ENCODE data around the gene NKX6-1.

The NKX6-1 gene

DNA sequence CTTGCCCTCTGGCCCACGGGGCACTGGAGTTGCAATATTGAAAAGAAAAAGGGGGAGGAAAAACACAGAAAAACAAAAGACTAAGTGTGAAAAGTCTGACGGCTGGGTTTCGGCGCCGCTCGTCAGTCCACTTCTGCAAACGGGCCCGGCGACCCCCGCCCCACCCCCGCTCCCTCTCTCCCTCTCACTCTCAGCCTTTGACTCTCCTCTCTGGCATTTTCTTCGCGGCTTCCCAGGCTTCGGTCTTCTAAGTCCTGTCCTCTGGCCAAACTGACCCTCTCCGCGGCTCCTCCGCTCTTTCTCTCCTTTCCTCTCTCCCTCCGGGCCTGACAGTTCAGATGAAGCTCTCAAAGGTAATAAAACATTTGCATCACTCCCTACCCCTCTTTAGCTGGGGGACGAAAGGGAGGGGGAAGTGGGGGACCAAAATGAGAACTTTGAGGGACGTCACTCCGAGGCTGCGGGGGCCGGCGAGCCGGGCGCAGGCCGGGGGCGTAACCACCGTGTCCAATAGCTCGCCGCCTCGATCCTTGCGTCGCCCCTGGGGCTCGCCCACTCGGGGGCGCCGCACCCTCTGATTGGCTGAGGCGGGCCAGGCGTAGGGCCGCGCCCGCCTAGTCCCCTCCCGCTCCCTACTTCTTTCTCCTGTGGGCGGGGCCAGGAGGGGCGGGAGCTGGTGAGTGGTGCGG lies at the start of gene NKX6-1:
NKX6-1 (minus strand) TSS at position 358 of the 689 bp plus-strand sequence. CDS start 1,064 bp downstream, outside the sequence.
- DNase-seq (ENCODE audit: low read depth), result peak; percentile 35

DNA sequence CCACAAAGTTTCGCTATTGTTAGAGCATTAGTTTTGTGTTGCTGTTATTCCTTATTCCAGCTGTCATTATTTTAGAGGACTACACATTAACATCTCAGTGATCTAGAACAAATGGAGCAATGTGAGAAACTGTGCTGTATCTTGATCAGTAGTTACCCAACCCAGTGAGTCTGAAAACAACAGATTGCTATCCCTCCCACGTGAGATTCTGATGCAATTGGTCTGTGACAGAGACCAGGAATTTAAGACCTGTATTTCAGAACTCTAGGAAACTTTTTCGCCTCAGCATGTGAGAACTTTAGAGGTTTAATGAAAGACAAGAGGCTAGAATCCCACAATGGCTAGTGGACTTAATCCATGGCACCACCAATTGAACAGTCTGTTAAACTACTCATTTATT lies 48.1 kb upstream of the NKX6-1 start:
- no peak for DNase-seq (ENCODE audit: low read depth)

DNA sequence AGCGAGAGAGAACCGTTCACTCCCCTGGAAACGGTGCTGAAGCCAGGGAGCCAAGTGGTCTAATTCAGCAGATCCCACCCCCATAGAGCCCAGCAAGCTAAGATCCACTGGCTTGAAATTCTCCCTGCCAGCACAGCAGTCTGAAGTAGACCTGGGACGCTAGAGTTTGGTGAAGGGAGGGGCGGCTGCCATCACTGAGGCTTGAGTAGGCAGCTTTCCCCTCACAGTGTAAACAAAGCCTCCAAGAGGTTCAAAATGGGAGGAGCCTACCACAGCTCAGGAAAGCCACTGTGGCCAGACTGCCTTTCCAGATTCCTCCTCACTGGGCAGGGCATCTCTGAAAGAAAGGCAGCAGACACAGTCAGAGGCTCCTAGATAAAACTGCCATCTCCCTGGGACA lies 46.0 kb upstream of the NKX6-1 start:
- DNase-seq (ENCODE audit: low read depth), result no peak

DNA sequence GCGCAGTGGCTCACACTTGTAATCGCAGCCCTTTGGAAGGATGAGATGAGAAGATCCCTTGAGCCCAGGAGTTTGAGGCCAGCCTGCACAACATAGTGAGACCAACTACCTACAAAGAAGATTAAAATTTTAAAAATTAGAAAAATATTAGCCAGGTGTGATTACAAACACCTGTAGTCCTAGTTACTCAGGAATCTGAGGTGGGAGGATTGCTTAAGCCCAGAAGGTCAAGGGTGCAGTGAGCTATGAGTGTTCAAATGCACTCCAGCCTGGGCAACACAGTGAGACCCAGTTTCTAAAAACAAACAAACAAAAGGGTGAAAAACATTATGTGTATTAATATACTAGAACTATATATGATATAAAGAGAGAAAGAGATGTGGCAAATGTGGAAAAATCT lies 36.8 kb upstream of the NKX6-1 start:
- no peak for DNase-seq (ENCODE audit: low read depth)

DNA sequence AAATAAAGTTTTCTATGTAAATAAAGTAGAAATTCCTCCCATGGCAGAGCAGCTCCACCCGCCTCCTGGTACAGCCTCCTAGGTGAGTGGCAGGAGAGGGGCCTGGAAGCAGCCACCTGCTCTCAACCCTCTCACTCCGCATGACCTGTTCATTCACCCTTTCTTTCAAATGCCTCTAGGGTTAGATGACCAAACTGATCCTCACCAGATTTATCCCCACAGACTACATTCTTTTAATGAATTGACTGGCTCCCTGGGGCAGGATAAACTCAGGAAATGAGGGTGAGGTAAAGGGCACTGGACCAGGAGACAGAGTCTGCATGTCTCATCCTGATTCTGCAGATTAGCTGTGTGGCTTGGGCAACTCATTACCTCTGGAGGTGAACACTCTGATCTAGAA lies 32.6 kb upstream of the NKX6-1 start:
- DNase-seq (ENCODE audit: low read depth), result no peak

DNA sequence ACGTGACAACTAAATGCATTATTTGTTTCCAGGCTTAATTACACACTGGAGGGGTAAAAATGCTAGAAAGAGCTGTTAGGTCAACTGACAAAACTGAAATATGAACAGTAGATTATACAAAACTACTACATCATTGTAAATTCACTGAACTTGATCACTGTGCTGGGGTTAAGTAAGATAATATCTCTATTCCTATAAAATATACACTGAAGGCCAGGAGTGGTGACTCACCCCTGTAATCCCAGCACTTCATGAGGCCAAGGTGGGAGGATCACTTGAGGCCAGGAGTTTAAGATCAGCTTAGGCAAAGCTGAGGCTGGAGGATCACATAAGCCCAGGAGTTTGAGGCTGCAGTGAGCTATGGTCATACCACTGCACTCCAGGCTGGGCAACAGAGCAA lies 31.8 kb upstream of the NKX6-1 start:
- peak; percentile 23 for DNase-seq (ENCODE audit: low read depth)

DNA sequence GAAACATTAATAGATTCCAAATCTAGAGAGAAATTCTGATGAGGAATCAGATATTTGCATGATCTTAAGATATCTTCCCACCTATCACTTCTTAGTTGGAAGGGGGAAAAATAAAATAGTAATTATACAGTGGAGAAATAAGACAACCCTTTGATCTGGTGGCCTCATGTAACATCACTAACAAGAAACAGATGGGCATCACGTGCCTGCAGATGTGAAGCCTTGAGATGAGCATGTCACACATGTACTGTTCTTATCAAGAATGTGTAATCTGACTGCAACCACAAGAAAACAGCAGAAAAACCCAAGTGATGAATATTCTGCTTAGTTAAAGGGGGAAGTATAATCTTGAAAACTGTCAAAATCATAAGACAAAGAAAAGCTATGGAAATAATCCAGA lies 31.4 kb upstream of the NKX6-1 start:
- DNase-seq (ENCODE audit: low read depth), result no peak

DNA sequence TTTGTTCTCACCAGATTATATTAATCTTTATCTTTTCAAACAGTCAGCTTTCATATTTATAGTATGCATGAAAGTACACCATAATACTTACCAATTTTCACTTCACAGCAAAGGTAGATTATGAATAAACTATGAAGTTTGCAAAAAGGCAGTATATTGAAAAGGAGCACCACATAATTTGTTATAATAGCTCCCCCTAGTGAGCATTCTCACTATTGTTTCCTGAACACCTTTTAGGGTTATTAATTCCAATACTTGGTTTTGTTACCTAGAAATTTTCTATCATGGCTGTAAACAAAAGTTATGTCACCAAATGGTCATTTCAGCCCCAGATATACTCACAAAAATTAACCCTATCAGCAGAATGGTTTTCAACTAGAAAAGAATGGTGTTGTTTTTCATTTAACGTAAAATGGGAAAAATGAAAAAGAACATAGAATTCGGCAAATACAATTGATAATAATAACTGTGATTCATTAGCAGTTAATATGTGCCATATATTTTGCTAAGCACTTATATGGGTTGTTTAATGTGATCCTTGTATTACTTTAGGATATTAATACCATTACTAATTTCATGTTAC lies 30.2 kb upstream of the NKX6-1 start:
- DNase-seq (ENCODE audit: low read depth), result no peak

DNA sequence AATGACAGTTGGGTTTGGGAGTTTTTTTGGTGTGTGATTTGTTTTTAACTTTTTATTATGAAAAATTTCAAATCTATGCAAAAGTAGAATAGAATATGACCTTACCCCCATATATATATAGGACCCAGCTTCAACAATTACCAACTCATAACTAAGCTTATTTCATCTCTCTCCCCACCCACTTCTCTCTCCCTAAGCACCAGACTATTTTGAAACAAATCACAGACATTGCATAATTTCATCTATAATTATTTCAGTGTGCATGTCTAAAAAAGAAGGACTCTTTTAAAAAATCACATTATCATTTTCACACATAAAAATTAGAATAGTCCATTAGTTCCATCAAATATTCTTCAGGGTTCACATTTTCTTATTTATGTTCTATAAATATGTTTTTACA lies 28.3 kb upstream of the NKX6-1 start:
- no peak for DNase-seq (ENCODE audit: low read depth)

DNA sequence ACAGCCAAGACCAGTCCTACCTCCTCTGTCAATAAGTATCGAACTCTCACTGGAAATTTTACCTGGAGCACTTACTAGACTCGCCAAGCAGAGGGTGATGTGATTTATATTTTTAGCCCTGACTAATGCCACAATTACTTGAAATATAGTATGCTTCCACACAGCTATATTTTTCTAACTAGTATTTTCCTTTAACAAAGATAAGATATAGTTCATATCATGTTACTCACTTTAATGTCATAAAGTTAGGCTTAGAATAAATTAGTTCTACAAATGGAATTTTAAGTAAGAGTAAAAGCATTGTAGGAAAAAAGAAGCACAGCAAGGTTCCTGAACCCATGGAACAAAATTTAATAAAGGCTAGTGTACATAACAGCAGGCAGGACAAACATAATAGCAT lies 16.0 kb upstream of the NKX6-1 start:
- no peak for DNase-seq (ENCODE audit: low read depth)

DNA sequence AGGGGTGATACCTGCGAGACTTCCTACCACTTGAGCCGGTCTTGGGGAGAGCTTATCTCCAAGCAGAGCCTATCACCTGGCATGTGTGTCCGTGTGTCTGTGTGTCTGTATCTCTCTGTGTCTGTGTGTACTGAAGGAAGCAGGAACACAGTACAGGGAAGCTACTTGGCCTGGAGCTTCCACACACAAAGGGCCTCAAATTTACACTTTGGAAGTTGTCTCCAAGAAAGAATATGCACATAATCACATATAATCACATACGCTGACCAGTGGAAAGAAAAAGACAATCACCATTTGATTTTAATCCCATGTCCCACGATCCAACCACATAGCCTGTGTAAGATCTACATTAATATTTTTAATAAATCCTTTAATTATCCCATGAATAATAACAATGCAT lies 13.2 kb upstream of the NKX6-1 start:
- no peak for DNase-seq (ENCODE audit: low read depth)

DNA sequence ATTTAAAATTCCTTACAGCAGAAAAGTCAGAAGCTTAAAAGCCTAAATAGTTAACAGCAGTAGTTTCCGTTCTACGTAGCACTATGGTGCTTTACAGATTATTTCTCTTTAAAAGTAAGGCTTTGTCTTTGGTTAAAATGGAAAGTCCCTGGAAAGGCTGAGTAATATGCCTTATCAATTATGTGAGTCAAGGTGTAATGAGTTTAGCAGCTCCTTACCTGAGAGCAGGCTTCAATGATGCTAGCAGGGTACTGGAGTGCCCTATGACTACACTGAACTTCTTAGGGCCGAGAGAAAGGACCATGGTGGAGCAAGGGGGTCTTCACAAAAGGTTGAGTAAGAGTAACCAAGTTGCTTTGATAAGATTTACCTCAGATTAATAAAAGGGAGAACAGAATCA lies 12.6 kb upstream of the NKX6-1 start:
- DNase-seq (ENCODE audit: low read depth), result no peak

DNA sequence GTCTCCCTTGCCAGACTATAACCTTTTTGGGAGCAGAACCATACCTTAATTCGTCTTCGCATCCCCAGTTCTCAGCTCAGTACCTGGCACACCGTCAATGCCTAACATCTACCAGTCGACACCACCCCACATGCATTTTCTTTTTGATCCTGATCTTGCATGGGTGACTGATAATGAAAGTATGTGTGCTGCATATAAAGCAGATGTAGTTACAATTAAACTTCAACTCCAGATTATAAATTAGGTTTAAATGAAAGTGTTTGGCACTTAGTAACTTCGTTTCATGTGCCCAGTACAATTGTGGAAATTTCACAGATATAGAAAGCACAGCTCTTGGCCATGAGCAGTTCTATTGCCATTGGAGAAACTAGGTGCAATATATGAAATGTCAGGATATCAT lies 8.8 kb upstream of the NKX6-1 start:
- no peak for DNase-seq (ENCODE audit: low read depth)

DNA sequence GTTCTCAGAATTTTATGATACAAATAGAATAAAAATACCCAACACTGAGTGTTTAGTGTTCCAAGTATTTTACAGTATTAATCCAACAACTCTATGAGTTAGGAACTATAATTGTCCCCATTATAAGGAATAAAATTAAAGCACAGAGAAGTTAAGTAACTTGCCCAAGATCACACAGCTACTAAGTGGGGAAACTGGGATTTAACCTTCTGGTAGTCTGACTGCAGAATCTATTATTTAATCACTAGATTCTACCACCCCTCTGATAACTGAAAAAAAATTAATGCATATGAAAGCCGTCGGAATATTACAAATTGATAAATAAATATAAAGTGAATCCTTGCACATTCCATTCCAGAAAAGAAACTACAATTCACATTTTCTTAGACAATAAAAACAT lies 5.7 kb upstream of the NKX6-1 start:
- DNase-seq (ENCODE audit: low read depth), result no peak

DNA sequence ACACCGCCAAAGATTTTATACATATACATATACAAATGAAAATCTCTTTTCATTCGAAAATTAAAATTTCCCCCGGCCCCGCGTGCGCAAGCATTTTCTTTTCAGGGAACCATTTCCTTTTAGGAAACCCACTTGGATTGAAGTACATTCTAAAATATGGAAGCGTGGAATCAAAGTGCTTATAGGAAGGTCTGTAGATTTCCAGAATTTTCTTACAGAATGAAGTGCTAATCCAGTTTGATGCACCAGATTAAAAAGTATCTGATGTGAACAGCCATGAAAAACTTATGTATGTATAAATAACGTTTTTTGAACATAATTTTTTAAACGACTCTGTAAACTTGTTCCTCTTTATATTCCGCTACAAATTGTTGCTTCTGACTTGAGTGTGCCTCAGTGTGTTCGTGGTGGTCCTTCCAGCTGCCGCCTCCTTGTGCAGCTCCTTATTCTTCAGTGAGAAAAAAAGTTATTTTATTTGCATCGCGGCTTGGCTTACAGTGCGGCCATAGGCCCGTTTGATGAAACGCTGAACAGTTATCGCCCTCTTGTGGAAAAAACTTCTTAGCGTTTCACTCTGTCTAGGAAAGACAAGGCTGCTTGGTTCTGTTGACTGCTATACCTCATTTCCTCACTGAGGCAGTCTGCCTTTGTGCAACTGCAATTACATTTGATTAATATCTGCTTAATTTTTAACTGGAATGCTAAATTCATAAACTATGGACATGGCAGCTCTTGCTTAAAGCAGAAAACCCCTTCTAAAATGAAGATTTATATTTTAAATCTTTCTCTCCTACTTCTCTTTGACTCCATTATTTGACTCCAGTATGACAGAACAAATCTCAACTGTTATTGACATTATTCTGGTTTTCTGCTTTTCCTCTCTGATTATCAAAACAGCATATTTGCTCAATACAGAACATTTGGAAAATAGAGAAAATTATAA lies 4.7 kb upstream of the NKX6-1 start:
- peak; percentile 37 for DNase-seq (ENCODE audit: low read depth)

DNA sequence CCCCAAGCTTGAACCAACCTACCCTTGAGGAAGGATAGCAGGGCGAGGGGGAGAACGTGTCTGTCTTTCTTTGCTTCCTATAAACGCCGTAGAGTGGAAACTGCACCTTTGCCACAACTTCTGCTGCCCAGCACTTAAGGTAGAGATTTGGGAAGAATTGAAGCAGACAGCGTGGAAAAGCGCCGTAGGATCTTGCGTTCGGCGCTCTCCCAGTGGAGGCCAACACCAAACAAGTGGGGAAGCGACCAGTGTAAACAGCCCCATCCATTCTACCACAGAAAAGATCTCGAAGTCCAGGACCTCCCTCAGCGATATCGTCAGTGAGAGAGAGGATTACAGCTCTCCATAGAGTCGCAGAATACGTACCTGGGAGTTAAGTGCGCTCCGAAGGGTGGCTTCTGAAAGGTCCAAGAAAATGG lies 3.9 kb upstream of the NKX6-1 start:
- DNase-seq (ENCODE audit: low read depth), result no peak

DNA sequence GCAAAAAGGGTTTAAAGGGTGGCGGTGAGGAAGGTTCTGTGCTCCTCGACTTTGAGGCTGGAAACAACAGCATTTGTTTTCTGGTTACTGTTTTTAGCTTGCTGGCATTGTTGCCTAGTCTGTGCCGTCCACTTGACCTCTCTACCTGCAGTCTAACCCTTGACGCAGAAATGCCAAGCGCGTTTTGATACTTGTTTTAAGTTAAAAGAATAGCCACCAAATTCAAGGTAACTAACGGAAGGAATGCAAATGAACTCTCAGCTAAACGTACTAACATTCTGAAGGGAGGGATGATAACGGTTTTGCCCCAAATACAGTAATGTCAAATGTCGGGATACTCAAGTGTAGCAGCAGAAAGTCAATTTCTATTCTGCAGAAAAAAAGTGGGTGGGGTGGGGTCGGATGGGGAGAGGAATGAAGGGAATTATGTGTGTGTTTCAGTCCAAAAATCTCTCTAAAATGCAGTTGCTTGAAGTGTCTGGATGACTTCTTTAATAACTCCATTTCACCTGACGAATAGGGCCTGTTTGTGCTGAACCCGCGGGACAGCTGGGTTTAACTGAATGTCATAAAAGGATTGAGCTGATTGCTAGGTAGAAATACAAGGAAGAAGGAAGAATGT lies 3.4 kb upstream of the NKX6-1 start:
- no peak for DNase-seq (ENCODE audit: low read depth)

DNA sequence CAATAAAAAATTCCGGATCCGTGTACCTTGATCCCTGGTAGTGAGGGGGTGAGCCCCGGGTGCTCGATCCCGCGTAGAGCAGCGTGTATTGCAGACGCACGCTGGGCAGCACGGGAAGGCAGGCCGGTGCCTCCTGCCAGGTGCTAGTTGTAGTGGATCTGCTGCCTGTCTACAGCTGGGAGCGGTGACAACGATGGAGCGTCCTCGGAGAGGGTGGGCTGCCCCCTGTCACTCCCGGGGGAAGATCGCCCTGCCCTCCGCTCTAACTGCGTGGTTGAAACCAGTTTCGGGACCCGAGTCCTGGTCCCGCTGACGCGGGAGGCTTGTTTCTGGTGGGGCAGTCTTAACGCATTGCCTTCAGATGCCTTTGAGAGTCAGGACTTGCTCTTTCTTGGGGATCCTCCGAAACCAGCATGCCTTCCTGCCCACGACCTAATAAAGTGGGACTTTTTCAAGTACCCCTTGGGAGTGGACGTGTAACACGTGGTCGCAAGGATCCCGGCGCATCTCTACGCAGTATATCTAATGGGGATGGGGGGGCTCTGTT lies 2.7 kb upstream of the NKX6-1 start:
- DNase-seq (ENCODE audit: low read depth), result no peak

DNA sequence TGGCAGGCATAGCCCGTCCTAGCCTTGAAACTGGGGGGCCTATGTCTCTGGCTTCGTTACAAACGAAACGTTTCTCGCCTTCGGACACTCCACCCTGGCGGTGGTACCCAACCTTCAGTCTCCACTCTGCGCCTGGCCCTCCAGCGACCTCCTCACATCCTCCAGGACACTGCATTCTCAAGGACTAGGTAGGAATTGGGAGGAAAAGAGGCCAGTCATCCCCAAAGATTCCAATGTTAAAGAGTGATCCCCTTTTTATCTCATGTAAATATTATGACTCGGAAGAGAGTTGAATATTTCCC lies 2.1 kb upstream of the NKX6-1 start:
- DNase-seq (ENCODE audit: low read depth), result no peak

DNA sequence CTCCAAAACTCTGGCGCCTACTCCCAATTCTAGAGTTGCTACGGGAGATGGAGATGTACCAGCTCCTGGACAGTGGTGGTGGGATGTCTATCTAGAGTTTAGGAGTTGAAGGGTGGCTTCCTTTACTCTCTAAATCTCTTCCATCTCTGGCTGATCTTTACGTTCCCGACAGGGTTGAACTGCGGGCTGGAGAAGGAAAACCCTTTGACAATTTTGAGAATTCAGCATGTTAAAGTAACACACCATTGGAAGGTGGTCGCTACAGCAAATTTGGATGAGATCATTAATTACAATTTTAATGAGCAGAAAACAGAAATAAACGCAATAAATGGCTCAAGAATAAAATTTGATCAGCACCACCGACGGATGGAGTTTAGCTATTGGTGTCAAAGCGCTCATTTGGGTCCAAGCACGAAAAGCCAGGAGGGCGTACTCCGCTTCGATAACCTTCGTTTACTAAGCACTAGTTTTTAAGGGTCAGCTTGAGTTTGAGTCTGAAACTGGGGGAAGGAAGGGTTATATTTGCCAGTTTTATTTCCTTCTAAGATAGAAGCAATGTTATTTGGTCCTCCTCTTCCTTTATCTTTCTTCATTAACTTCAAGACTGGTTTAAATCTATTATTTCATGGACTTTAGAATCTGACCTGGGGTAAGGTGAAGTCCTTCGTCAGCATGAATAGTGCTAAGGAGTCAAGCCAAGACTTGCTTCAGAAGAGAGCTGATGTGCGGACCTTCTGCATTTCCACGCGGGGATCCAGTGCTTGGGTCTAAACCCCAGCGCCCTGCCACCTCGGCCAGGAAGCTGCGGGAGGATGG lies 1.5 kb upstream of the NKX6-1 start:
- DNase-seq (ENCODE audit: low read depth), result no peak

DNA sequence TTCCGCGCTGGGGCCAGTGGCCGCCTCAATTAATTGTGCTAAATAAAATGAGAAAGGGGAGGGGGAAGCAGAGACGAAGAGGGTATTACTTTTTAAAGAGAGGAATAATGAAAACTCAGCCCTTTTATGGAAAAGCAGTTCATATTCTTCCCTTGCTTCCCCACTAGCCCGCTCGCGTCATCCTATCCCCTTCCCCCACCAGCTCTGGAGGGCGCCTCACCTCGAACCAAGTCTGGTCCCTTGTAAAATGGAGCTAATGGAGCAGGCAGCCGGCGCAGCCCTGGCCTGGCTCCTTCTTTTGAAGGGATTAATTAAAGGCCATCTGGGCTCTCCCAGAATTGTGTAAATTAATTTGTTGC lies 511 bp upstream of the NKX6-1 start:
- no peak for DNase-seq (ENCODE audit: low read depth)
